ENCODE data around the gene GSTM5.

- no peak for TF ChIP-seq CTCF (conservative IDR thresholded peaks at IDR 0.05)
- TF ChIP-seq ZFX (IDR thresholded peaks at IDR 0.05): no peak
These were observed 44.5 kb upstream of the GSTM5 start, which contains the start of gene GSTM2 for GRCh38 chr1:109667452-109668122.

All from C4-2B (cell line).